ENCODE data around the gene DCAF4. TPM values are rescaled to one million over a fixed set of nuclear protein-coding genes. Genes with fewer than 3 reads are reported as not detected.
A peak's percentile ranks its signal among the peaks of the same experiment; 100 is the strongest.

Gene DCAF4
- total RNA-seq, 1 experiment from 2014 or later: 31.9 TPM

DNA sequence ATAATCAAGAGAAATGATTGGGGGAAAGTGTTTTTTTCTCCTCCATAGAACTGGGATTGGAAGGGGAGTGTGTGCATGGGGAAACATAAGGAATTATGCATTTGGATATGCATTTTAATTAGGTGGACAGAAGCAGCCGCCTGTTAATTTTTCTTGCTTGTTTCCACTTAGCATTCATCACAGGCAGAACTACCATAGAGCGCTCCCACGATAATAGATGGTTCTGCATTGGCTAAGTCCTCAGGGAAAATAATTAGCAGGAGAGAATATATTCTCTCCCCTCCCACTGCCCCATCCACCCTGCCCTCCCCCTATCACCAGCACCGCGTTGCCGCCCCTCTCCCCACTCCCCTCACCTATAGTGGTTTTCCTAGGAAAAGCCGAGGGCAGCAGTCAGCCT, 43.8 kb upstream of the DCAF4 start:
- no peak overlapping the region for H3K4me3 ChIP-seq (ENCODE audit: low read length)
- H3K4me2 ChIP-seq (ENCODE audit: low read depth, low read length, poor library complexity, severe bottlenecking): no peak overlapping the region
- no peaks in the 10 kb centered on the region for H3K79me2 ChIP-seq (ENCODE audit: low read length)
- no peak overlapping the region for H2AFZ ChIP-seq (ENCODE audit: low read length)
- no peaks in the 10 kb centered on the region for H3K9me3 ChIP-seq (ENCODE audit: low read length)
- no peaks in the 10 kb centered on the region for H4K20me1 ChIP-seq (ENCODE audit: insufficient read depth, low read depth, low read length)
- no peaks in the 10 kb centered on the region for H3K9me2 ChIP-seq (replicated peaks; ENCODE audit: insufficient read depth, low read length)
- H3K4me1 ChIP-seq (ENCODE audit: low read length): no peaks in the 10 kb centered on the region
- H3K9ac ChIP-seq (ENCODE audit: low read length): no peak overlapping the region
- H3K36me3 ChIP-seq (ENCODE audit: insufficient read depth, low read length): no peaks in the 10 kb centered on the region
- DNase-seq: no peak
- H3K27ac ChIP-seq (ENCODE audit: low read length): no peak overlapping the region
- no peaks in the 10 kb centered on the region for H3K27me3 ChIP-seq (ENCODE audit: low read length)

DNA sequence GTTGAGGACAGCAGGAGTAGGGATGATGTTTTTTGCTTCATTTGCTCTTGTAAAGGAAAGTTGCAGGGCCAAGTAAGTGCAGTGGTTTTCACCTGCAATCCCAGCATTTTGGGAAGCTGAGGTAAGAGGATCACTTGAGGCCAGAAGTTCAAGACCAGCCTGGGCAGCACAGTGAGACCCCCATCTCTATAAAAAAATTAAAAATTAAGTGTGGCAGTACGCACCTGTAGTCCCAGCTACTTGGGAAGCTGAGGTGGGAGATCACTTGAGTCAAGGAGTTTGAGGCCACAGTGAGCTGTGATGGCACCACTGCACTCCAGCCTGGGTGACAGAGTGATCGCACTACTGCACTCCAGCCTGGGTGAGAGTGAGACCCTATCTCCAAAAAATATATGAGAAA, 43.2 kb upstream of the DCAF4 start:
- Histone ChIP-seq H3K27ac (ENCODE audit: low read length) (no peak overlapping the region), H3K9me2 (replicated peaks; ENCODE audit: insufficient read depth, low read length) (no peaks in the 10 kb centered on the region), H3K79me2 (ENCODE audit: low read length) (no peaks in the 10 kb centered on the region), H3K9me3 (ENCODE audit: low read length) (no peaks in the 10 kb centered on the region), H3K27me3 (ENCODE audit: low read length) (no peaks in the 10 kb centered on the region), H3K9ac (ENCODE audit: low read length) (no peak overlapping the region), H3K4me2 (ENCODE audit: low read depth, low read length, poor library complexity, severe bottlenecking) (no peak overlapping the region), H4K20me1 (ENCODE audit: insufficient read depth, low read depth, low read length) (no peaks in the 10 kb centered on the region), H3K36me3 (ENCODE audit: insufficient read depth, low read length) (no peaks in the 10 kb centered on the region), H2AFZ (ENCODE audit: low read length) (no peak overlapping the region), H3K4me1 (ENCODE audit: low read length) (no peaks in the 10 kb centered on the region), H3K4me3 (ENCODE audit: low read length) (no peak overlapping the region)
- no peak for DNase-seq

DNA sequence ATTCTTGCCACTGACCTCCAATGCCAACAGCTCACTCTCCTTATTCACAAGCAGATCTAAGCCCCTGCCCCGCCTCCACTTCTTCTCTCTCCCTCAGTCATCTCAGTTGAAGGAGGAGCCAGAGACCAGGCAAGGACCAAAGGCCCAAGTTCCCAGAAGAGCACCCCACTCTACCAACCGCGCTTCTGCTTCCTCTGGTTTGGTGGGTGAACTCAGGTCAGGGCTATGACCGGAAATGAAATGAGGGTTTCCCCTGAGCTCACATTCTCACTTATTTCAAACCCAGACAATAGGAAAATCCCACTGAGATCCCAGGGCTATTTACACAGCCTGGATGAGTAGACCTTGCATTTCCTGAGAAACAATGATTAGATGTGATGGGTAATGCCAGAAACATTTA, 42.3 kb upstream of the DCAF4 start:
- DNase-seq: no peak
- H3K4me2 ChIP-seq (ENCODE audit: low read depth, low read length, poor library complexity, severe bottlenecking): no peak overlapping the region
- no peak overlapping the region for H3K27ac ChIP-seq (ENCODE audit: low read length)
- no peak overlapping the region for H3K4me3 ChIP-seq (ENCODE audit: low read length)
- H4K20me1 ChIP-seq (ENCODE audit: insufficient read depth, low read depth, low read length): no peaks in the 10 kb centered on the region
- no peaks in the 10 kb centered on the region for H3K9me2 ChIP-seq (replicated peaks; ENCODE audit: insufficient read depth, low read length)
- H2AFZ ChIP-seq (ENCODE audit: low read length): no peak overlapping the region
- no peaks in the 10 kb centered on the region for H3K27me3 ChIP-seq (ENCODE audit: low read length)
- no peaks in the 10 kb centered on the region for H3K79me2 ChIP-seq (ENCODE audit: low read length)
- H3K9me3 ChIP-seq (ENCODE audit: low read length): no peaks in the 10 kb centered on the region
- H3K4me1 ChIP-seq (ENCODE audit: low read length): no peaks in the 10 kb centered on the region
- H3K9ac ChIP-seq (ENCODE audit: low read length): no peak overlapping the region
- H3K36me3 ChIP-seq (ENCODE audit: insufficient read depth, low read length): no peaks in the 10 kb centered on the region

DNA sequence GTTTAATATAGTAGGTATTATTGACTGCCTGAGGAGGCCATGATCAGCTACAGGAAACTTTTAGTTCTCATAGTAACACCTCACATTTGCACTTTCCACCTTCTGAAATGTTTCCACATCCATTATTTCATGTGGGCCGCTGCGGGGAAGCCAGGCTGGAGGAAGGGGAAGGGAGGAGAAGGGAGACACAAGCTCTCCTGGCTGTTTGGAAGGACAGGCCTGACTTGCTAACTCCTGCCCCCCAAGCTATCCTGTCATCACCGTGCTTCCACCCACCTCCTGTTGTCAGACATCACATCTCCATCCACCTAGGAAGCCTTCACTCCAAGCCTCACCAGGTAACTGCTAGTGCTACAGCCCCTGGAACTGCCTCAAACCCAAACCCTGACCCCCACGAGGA, 41.9 kb upstream of the DCAF4 start:
- Histone ChIP-seq H3K27ac (ENCODE audit: low read length) (no peak overlapping the region), H4K20me1 (ENCODE audit: insufficient read depth, low read depth, low read length) (no peaks in the 10 kb centered on the region), H3K4me2 (ENCODE audit: low read depth, low read length, poor library complexity, severe bottlenecking) (no peak overlapping the region), H3K79me2 (ENCODE audit: low read length) (no peaks in the 10 kb centered on the region), H3K36me3 (ENCODE audit: insufficient read depth, low read length) (no peaks in the 10 kb centered on the region), H3K9me3 (ENCODE audit: low read length) (no peaks in the 10 kb centered on the region), H3K27me3 (ENCODE audit: low read length) (no peaks in the 10 kb centered on the region), H2AFZ (ENCODE audit: low read length) (no peak overlapping the region), H3K4me1 (ENCODE audit: low read length) (no peaks in the 10 kb centered on the region), H3K9me2 (replicated peaks; ENCODE audit: insufficient read depth, low read length) (no peaks in the 10 kb centered on the region), H3K4me3 (ENCODE audit: low read length) (no peak overlapping the region), H3K9ac (ENCODE audit: low read length) (no peak overlapping the region)
- DNase-seq: no peak

DNA sequence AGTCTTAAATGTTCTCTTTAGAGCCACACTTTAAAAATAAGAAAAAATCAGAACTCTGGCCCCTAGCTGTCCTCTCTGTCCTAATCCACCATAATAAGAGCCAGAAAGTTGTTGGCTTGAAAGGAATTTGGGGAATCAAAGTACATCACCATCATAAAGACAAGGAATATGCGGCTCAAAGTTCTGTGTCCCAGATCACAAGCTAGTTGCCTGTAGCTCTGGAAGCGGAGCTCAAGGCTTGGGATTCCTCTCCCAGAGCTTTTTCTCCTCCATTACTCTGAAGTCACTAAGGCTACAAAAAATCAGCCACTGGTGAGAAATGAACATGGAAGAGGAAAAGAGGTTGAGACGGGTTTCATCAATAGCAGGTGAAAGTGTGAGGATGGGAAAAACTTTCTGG, 38.8 kb upstream of the DCAF4 start:
- Histone ChIP-seq H3K9me3 (ENCODE audit: low read length) (no peaks in the 10 kb centered on the region), H3K4me3 (ENCODE audit: low read length) (no peak overlapping the region), H2AFZ (ENCODE audit: low read length) (no peak overlapping the region), H3K79me2 (ENCODE audit: low read length) (no peaks in the 10 kb centered on the region), H3K36me3 (ENCODE audit: insufficient read depth, low read length) (no peaks in the 10 kb centered on the region), H3K4me1 (ENCODE audit: low read length) (peaks cover 8% of the 10 kb centered on the region), H3K9me2 (replicated peaks; ENCODE audit: insufficient read depth, low read length) (no peaks in the 10 kb centered on the region), H3K9ac (ENCODE audit: low read length) (no peak overlapping the region), H3K27ac (ENCODE audit: low read length) (no peak overlapping the region), H3K4me2 (ENCODE audit: low read depth, low read length, poor library complexity, severe bottlenecking) (no peak overlapping the region), H3K27me3 (ENCODE audit: low read length) (no peaks in the 10 kb centered on the region), H4K20me1 (ENCODE audit: insufficient read depth, low read depth, low read length) (no peaks in the 10 kb centered on the region)
- no peak for DNase-seq

DNA sequence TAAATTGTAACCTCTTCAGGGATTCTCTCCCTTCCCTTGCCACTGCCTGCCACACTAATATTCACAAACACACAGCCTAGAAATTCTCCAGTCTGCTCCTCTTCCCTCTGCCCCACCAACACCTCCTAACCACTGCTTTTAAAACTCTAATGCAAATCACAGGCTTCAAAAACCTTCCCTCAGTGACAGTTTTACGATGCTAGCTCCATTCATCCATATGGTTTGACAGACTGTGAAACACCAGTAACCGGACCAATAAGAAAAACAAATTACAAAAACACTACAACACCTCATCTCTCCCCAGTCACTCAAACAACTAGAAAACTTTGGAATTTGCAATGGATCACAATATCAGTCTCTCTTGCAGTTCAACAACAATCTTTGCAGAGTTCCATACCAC, 38.1 kb upstream of the DCAF4 start:
- Histone ChIP-seq H3K9me2 (replicated peaks; ENCODE audit: insufficient read depth, low read length) (no peaks in the 10 kb centered on the region), H2AFZ (ENCODE audit: low read length) (no peak overlapping the region), H3K4me1 (ENCODE audit: low read length) (peaks cover 14% of the 10 kb centered on the region), H3K79me2 (ENCODE audit: low read length) (no peaks in the 10 kb centered on the region), H3K9ac (ENCODE audit: low read length) (no peak overlapping the region), H4K20me1 (ENCODE audit: insufficient read depth, low read depth, low read length) (no peaks in the 10 kb centered on the region), H3K4me3 (ENCODE audit: low read length) (no peak overlapping the region), H3K36me3 (ENCODE audit: insufficient read depth, low read length) (no peaks in the 10 kb centered on the region), H3K27me3 (ENCODE audit: low read length) (no peaks in the 10 kb centered on the region), H3K9me3 (ENCODE audit: low read length) (no peaks in the 10 kb centered on the region), H3K4me2 (ENCODE audit: low read depth, low read length, poor library complexity, severe bottlenecking) (no peak overlapping the region), H3K27ac (ENCODE audit: low read length) (no peak overlapping the region)
- no peak for DNase-seq

DNA sequence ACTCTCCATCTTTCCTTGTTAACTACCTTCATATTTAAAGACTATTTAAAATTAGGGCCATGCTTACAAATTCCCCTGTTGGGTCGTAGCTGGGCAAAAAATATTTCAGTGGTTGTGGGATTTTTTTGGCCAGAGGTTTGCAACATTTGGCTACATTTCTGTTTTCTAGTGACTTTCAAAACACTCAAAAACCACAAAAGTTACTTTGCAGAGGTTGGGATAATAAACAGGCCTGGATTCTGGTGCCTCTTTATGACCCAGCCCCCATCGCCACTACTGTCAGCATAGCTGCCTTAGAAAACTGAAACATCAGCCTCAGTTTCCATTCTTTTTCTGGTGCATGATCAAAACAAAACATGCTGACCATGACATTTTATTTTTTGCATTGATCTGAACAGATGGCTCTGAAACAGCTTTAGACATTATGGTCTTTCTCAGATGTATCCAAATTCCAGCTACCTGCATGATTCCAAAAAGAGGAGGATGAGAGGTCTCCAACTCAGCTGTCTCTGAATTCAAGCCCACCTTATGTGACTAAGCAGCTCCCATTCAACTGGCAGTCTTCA, 37.5 kb upstream of the DCAF4 start:
- Histone ChIP-seq H3K9me3 (ENCODE audit: low read length) (no peaks in the 10 kb centered on the region), H3K9me2 (replicated peaks; ENCODE audit: insufficient read depth, low read length) (no peaks in the 10 kb centered on the region), H3K9ac (ENCODE audit: low read length) (no peak overlapping the region), H3K4me3 (ENCODE audit: low read length) (no peak overlapping the region), H3K27me3 (ENCODE audit: low read length) (no peaks in the 10 kb centered on the region), H3K4me2 (ENCODE audit: low read depth, low read length, poor library complexity, severe bottlenecking) (no peak overlapping the region), H3K36me3 (ENCODE audit: insufficient read depth, low read length) (no peaks in the 10 kb centered on the region), H2AFZ (ENCODE audit: low read length) (no peak overlapping the region), H4K20me1 (ENCODE audit: insufficient read depth, low read depth, low read length) (no peaks in the 10 kb centered on the region), H3K27ac (ENCODE audit: low read length) (no peak overlapping the region), H3K79me2 (ENCODE audit: low read length) (no peaks in the 10 kb centered on the region), H3K4me1 (ENCODE audit: low read length) (peaks cover 14% of the 10 kb centered on the region)
- no peak for DNase-seq

DNA sequence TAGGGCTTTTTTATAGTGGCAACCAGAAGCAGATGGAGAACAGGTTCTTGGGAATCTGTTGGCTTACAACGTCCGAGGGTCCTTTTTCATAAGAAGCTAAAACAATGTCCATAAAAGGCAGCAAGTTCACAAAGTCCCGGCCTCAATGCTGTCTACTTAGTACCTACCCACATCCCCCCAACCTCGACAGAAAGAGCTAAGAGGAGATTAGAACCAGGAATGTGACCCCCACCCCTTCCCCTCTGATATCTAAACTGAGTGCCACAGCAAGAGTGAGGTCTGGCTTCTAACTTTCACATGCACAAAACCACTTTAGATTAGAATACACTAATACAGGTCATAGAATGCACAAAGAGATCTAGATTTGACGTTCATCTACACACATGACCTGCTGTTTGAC, 36.9 kb upstream of the DCAF4 start:
- Histone ChIP-seq H3K9ac (ENCODE audit: low read length) (no peak overlapping the region), H3K79me2 (ENCODE audit: low read length) (no peaks in the 10 kb centered on the region), H4K20me1 (ENCODE audit: insufficient read depth, low read depth, low read length) (no peaks in the 10 kb centered on the region), H3K4me2 (ENCODE audit: low read depth, low read length, poor library complexity, severe bottlenecking) (no peak overlapping the region), H3K9me3 (ENCODE audit: low read length) (no peaks in the 10 kb centered on the region), H3K4me3 (ENCODE audit: low read length) (no peak overlapping the region), H3K4me1 (ENCODE audit: low read length) (peaks cover 16% of the 10 kb centered on the region), H2AFZ (ENCODE audit: low read length) (no peak overlapping the region), H3K27me3 (ENCODE audit: low read length) (no peaks in the 10 kb centered on the region), H3K9me2 (replicated peaks; ENCODE audit: insufficient read depth, low read length) (no peaks in the 10 kb centered on the region), H3K36me3 (ENCODE audit: insufficient read depth, low read length) (no peaks in the 10 kb centered on the region), H3K27ac (ENCODE audit: low read length) (no peak overlapping the region)
- no peak for DNase-seq

DNA sequence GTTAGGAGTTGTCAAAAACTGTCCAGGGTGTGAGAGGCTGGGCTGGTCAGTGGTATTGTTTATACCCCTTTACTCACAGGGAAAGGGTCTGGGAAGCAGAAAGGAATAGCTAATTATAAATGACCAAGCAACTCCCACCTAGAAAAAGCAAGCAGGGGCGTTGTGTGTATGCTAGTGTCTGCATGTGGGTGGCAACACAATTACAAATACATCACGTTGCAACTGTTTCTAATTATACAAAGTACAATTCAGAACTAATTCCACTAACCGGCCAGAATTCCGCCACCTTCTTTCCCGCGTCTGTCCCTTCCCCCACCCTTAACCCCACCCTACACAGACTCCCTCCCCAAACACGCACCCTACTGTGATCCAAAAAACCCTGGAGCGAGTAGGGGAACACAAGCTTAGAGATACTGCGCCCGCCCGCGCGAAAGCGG, 34.6 kb upstream of the DCAF4 start:
- Histone ChIP-seq H3K27me3 (ENCODE audit: low read length) (no peaks in the 10 kb centered on the region), H3K4me1 (ENCODE audit: low read length) (peaks cover 23% of the 10 kb centered on the region), H3K27ac (ENCODE audit: low read length) (no peak overlapping the region), H3K4me2 (ENCODE audit: low read depth, low read length, poor library complexity, severe bottlenecking) (peak overlapping the region; percentile 87), H3K9ac (ENCODE audit: low read length) (peak overlapping the region; percentile 41; the same call in 1 of the 2 replicates), H3K9me2 (replicated peaks; ENCODE audit: insufficient read depth, low read length) (no peaks in the 10 kb centered on the region), H3K79me2 (ENCODE audit: low read length) (no peaks in the 10 kb centered on the region), H3K36me3 (ENCODE audit: insufficient read depth, low read length) (no peaks in the 10 kb centered on the region), H3K4me3 (ENCODE audit: low read length) (peak overlapping the region; percentile 70; the same call in 1 of the 2 replicates), H4K20me1 (ENCODE audit: insufficient read depth, low read depth, low read length) (no peaks in the 10 kb centered on the region), H3K9me3 (ENCODE audit: low read length) (no peaks in the 10 kb centered on the region), H2AFZ (ENCODE audit: low read length) (no peak overlapping the region)
- no peak for DNase-seq
